HepG2 (cell line): Measurements from ENCODE around the gene UNC5B. TPM values are rescaled to one million over a fixed set of nuclear protein-coding genes. Genes with fewer than 3 reads are reported as not detected.

Source experiments
- ATF6 ChIP-seq: sonication (generic); formaldehyde crosslinking; conservative IDR thresholded peaks from 2 replicates; pipeline ENCODE4 v1.4.0; 2020; ENCODE audit warnings: missing genetic modification reagents
- EZH2 ChIP-seq: conservative IDR thresholded peaks from 2 replicates; pipeline ENCODE4 v1.6.1; 2012; ENCODE audit warnings: mild to moderate bottlenecking, low read depth, low read length, moderate library complexity
- FOXA1 ChIP-seq, 2 experiments: fragments of 450-650 bp in 1 of 2; sonication (generic) in 1 of 2; formaldehyde crosslinking in 1 of 2; IDR thresholded peaks; 2 replicates each; pipeline versions ENCODE4 v1.4.0 to v1.6.1; 2016 to 2020; ENCODE audit warnings: missing genetic modification reagents in 1 of 2
- FOXA3 ChIP-seq: IDR thresholded peaks from 2 replicates; pipeline ENCODE4 v1.6.1; 2016; ENCODE audit warnings: missing genetic modification reagents, missing compliant biosample characterization
- GATAD2A ChIP-seq: IDR thresholded peaks from 2 replicates; pipeline ENCODE4 v1.6.1; 2016
- HNF4A ChIP-seq: sonication (generic); formaldehyde crosslinking; IDR thresholded peaks from 2 replicates; pipeline ENCODE4 v1.4.0; 2020; ENCODE audit warnings: missing genetic modification reagents
- MBD4 ChIP-seq: IDR thresholded peaks from 2 replicates; pipeline ENCODE4 v1.6.1; 2012; ENCODE audit warnings: low read length, inconsistent platforms, borderline replicate concordance
- MTERF4 ChIP-seq: sonication (generic); formaldehyde crosslinking; IDR thresholded peaks from 2 replicates; pipeline ENCODE4 v1.8.0; 2023; ENCODE audit warnings: mild to moderate bottlenecking, missing genetic modification reagents
- NFYB ChIP-seq: sonication (generic); formaldehyde crosslinking; IDR thresholded peaks from 2 replicates; pipeline ENCODE4 v1.4.0; 2020; ENCODE audit warnings: missing genetic modification reagents
- PCBP2 ChIP-seq: fragments of 200-400 bp; formaldehyde crosslinking; optimal IDR thresholded peaks from 2 replicates; pipeline ENCODE3; 2018; ENCODE audit warnings: low read length, low read depth; ENCODE audit not compliant: poor library complexity, severe bottlenecking
- PRDM15 ChIP-seq: sonication (generic); formaldehyde crosslinking; IDR thresholded peaks from 2 replicates; pipeline ENCODE4 v1.4.0; 2020; ENCODE audit warnings: missing genetic modification reagents
- SALL1 ChIP-seq: sonication (generic); formaldehyde crosslinking; IDR thresholded peaks from 2 replicates; pipeline ENCODE4 v1.8.0; 2022; ENCODE audit warnings: mild to moderate bottlenecking, missing genetic modification reagents
- SKI ChIP-seq: fragments of 450-650 bp; IDR thresholded peaks from one replicate; pipeline ENCODE4 v1.6.1; 2018; ENCODE audit warnings: mild to moderate bottlenecking; ENCODE audit not compliant: partially characterized antibody
- SUZ12 ChIP-seq: fragments of 150-350 bp; IDR thresholded peaks from 2 replicates; pipeline ENCODE4 v1.6.1; 2014; ENCODE audit warnings: low read depth, low read length
- TCF7L2 ChIP-seq: IDR thresholded peaks from 2 replicates; pipeline ENCODE4 v1.6.1; 2011; ENCODE audit warnings: mild to moderate bottlenecking, low read depth, low read length, moderate library complexity
- YY1 ChIP-seq: IDR thresholded peaks from 2 replicates; pipeline ENCODE4 v1.6.1; 2011; ENCODE audit warnings: low read length, low read depth, moderate library complexity, mild to moderate bottlenecking; ENCODE audit not compliant: insufficient read depth, insufficient replicate concordance
- ZBTB46 ChIP-seq: sonication (generic); formaldehyde crosslinking; IDR thresholded peaks from 2 replicates; pipeline ENCODE4 v1.4.0; 2020; ENCODE audit warnings: mild to moderate bottlenecking, missing genetic modification reagents, borderline replicate concordance
- ZMYM3 ChIP-seq: sonication (generic); formaldehyde crosslinking; IDR thresholded peaks from 2 replicates; pipeline ENCODE4 v1.5.1; 2020; ENCODE audit warnings: mild to moderate bottlenecking, missing genetic modification reagents
- ZNF224 ChIP-seq: sonication (generic); formaldehyde crosslinking; IDR thresholded peaks from 2 replicates; pipeline ENCODE4 v1.5.0; 2020; ENCODE audit warnings: mild to moderate bottlenecking, missing genetic modification reagents
- ZNF556 ChIP-seq: sonication (generic); formaldehyde crosslinking; IDR thresholded peaks from 2 replicates; pipeline ENCODE4 v1.4.0; 2020; ENCODE audit warnings: mild to moderate bottlenecking, missing genetic modification reagents, borderline replicate concordance
- ZNF761 ChIP-seq: sonication (generic); formaldehyde crosslinking; conservative IDR thresholded peaks from 2 replicates; pipeline ENCODE4 v1.4.0; 2020; ENCODE audit warnings: mild to moderate bottlenecking, missing genetic modification reagents
- ZZZ3 ChIP-seq: sonication (generic); formaldehyde crosslinking; IDR thresholded peaks from 2 replicates; pipeline ENCODE4 v1.4.0; 2020; ENCODE audit warnings: missing genetic modification reagents, mild to moderate bottlenecking, borderline replicate concordance
- polyA plus RNA-seq, 8 experiments: library from polyadenylated mRNA; depleted of rRNA in 3 of 8; stranded (reverse) in 7 of 8; unstranded in 1 of 8; fragments of >200 nt; fragmentation: Illumina TruSeq in 4 of 8; extraction: Trizol in 4 of 8; gene quantifications; 2 replicates each; pipeline versions ENCODE4 v1.2.1 to v1.2.3, GENCODE V29; 2011 to 2016; ENCODE audit warnings: low read depth in 4 of 8, missing spikeins in 1 of 8, mixed read lengths in 1 of 8; ENCODE audit not compliant: insufficient read depth in 1 of 8
- total RNA-seq, 5 experiments: library from RNA; depleted of rRNA; stranded (reverse); fragments of >200 nt; fragmentation: Illumina TruSeq; extraction: Trizol; gene quantifications; 2 replicates each; pipeline ENCODE4 v1.2.3, GENCODE V29; 2016; ENCODE audit warnings: low read depth in 1 of 5

Gene UNC5B
- total and polyA plus RNA-seq, 2 of the 13 experiments (the other 11 are each of a cell fraction or from before 2014, with no cell fraction given) = 0.07 TPM

GRCh38 chr10:71211775-71212317, 524 bp upstream of the UNC5B start (continued):
- TF ChIP-seq PRDM15 (CRISPR knock-in tag) (no peak), SKI (no peak), ATF6 (CRISPR knock-in tag) (no peak), NFYB (CRISPR knock-in tag) (no peak), YY1 (peak; percentile 14), GATAD2A (CRISPR knock-in tag) (0 out of 2 replicates have a peak, but pooled peaks have one; percentile 10), SUZ12 (no peak), HNF4A (CRISPR knock-in tag) (peak; percentile 64), MBD4 (no peak), ZNF224 (no peak), MTERF4 (CRISPR knock-in tag) (no peak), FOXA3 (peak; percentile 66), PCBP2 (no peak), ZZZ3 (no peak), ZNF556 (CRISPR knock-in tag) (no peak), TCF7L2 (no peak), ZMYM3 (CRISPR knock-in tag) (no peak), FOXA1 (IDR thresholded peaks at IDR 0.05) (no peak), FOXA1 (CRISPR knock-in tag; IDR thresholded peaks at IDR 0.05) (peak; percentile 45; the same call in 1 of the 2 replicates), ZBTB46 (no peak), SALL1 (CRISPR knock-in tag) (no peak), EZH2 (no peak), ZNF761 (CRISPR knock-in tag) (no peak)
